ENCODE measurements around the gene TENM4. TPM values are rescaled to one million over a fixed set of nuclear protein-coding genes. Genes with fewer than 3 reads are reported as not detected.

TENM4 gene
- polyA plus RNA-seq, 1 experiment: 5.5 TPM

- no peak for DNase-seq (ENCODE audit: low read depth, low spot score)
- POLR2A ChIA-PET: no interaction called here
These were observed 752.4 kb downstream of the TENM4 start for GRCh38 chr11:78688460-78688859.

GRCh38 chr11:78685156-78685555 is 755.7 kb downstream of the TENM4 start:
- DNase-seq (ENCODE audit: low read depth, low spot score): no peak
- Histone ChIP-seq H3K4me3 (ENCODE audit: low read depth, low read length) (no peak overlapping the region), H3K27ac (ENCODE audit: low read depth, low read length) (no peak overlapping the region), H3K27me3 (ENCODE audit: control insufficient read depth, insufficient read depth, low read length) (no peaks in the 10 kb centered on the region), H3K9me3 (ENCODE audit: control insufficient read depth, insufficient read depth, low read length) (no peaks in the 10 kb centered on the region)
- CTCF ChIA-PET: no interaction called here
- POLR2A ChIA-PET: no interaction called here
- TF ChIP-seq CTCF (IDR thresholded peaks at IDR 0.05; ENCODE audit: low read depth, low read length): no peak

More at GRCh38 chr11:78688460-78688859, 752.4 kb downstream of the TENM4 start:
- TF ChIP-seq CTCF (IDR thresholded peaks at IDR 0.05; ENCODE audit: low read depth, low read length): no peak
- no peak overlapping the region for H3K4me3 ChIP-seq (ENCODE audit: low read depth, low read length)
- CTCF ChIA-PET: interaction anchor here (1.3 kb wide), 1 partner anchor 43 kb away, joined by 4 read pairs; no protein-coding TSS in a partner anchor
- H3K9me3 ChIP-seq (ENCODE audit: control insufficient read depth, insufficient read depth, low read length): no peaks in the 10 kb centered on the region
- no peaks in the 10 kb centered on the region for H3K27me3 ChIP-seq (ENCODE audit: control insufficient read depth, insufficient read depth, low read length)
- no peak overlapping the region for H3K27ac ChIP-seq (ENCODE audit: low read depth, low read length)

GRCh38 chr11:78684377-78684776 is 756.5 kb downstream of the TENM4 start:
- no peak for TF ChIP-seq CTCF (IDR thresholded peaks at IDR 0.05; ENCODE audit: low read depth, low read length)
- Histone ChIP-seq H3K4me3 (ENCODE audit: low read depth, low read length) (no peak overlapping the region), H3K9me3 (ENCODE audit: control insufficient read depth, insufficient read depth, low read length) (no peaks in the 10 kb centered on the region), H3K27ac (ENCODE audit: low read depth, low read length) (no peak overlapping the region), H3K27me3 (ENCODE audit: control insufficient read depth, insufficient read depth, low read length) (no peaks in the 10 kb centered on the region)
- ChIA-PET CTCF (no interaction called here), POLR2A (no interaction called here)
- DNase-seq (ENCODE audit: low read depth, low spot score): no peak

GRCh38 chr11:78683774-78684173 is 757.1 kb downstream of the TENM4 start:
- Histone ChIP-seq H3K27me3 (ENCODE audit: control insufficient read depth, insufficient read depth, low read length) (no peaks in the 10 kb centered on the region), H3K9me3 (ENCODE audit: control insufficient read depth, insufficient read depth, low read length) (no peaks in the 10 kb centered on the region), H3K27ac (ENCODE audit: low read depth, low read length) (no peak overlapping the region), H3K4me3 (ENCODE audit: low read depth, low read length) (no peak overlapping the region)
- DNase-seq (ENCODE audit: low read depth, low spot score): no peak
- ChIA-PET POLR2A (no interaction called here), CTCF (no interaction called here)
- TF ChIP-seq CTCF (IDR thresholded peaks at IDR 0.05; ENCODE audit: low read depth, low read length): no peak

GRCh38 chr11:78676026-78676557 is 764.7 kb downstream of the TENM4 start:
- TF ChIP-seq CTCF (IDR thresholded peaks at IDR 0.05; ENCODE audit: low read depth, low read length): no peak
- peaks cover 3% of the 10 kb centered on the region; the same call in 1 of the 2 replicates for H3K9me3 ChIP-seq (ENCODE audit: control insufficient read depth, insufficient read depth, low read length)
- H3K27ac ChIP-seq (ENCODE audit: low read depth, low read length): no peak overlapping the region
- H3K27me3 ChIP-seq (ENCODE audit: control insufficient read depth, insufficient read depth, low read length): no peaks in the 10 kb centered on the region
- no peak overlapping the region for H3K4me3 ChIP-seq (ENCODE audit: low read depth, low read length)
- DNase-seq (ENCODE audit: low read depth, low spot score): no peak
- POLR2A ChIA-PET: no interaction called here
- CTCF ChIA-PET: interaction anchor here (1.3 to 2.2 kb wide), 2 partner anchors 30 to 39 kb away, joined by 3 to 12 read pairs; no protein-coding TSS in a partner anchor
